H1 (cell line): ENCODE measurements around the gene ATP6V1G3. TPM values are rescaled to one million over a fixed set of nuclear protein-coding genes. Genes with fewer than 3 reads are reported as not detected.

Experiments
- SIRT6 ChIP-seq: IDR thresholded peaks from one replicate; pipeline ENCODE4 v1.7.1; 2012; ENCODE audit warnings: low read length, inconsistent platforms
- TEAD4 ChIP-seq: IDR thresholded peaks from 2 replicates; pipeline ENCODE4 v1.6.1; 2012; ENCODE audit warnings: low read depth, low read length, inconsistent platforms, mixed read lengths
- ZNF274 ChIP-seq: IDR thresholded peaks from 2 replicates; pipeline ENCODE4 v1.7.0; 2012; ENCODE audit warnings: low read length, borderline replicate concordance; ENCODE audit errors: extremely low read depth
- polyA plus RNA-seq, 7 experiments: library from polyadenylated mRNA; depleted of rRNA in 3 of 7; stranded (reverse) in 5 of 7; unstranded in 2 of 7; fragments of >200 nt in 5 of 7; fragments of 200-250 nt in 2 of 7; gene quantifications; 1 replicate in 5 of 7; 2 replicates in 1 of 7; 4 replicates in 1 of 7; pipeline versions ENCODE4 v1.2.1 to v1.2.3, GENCODE V29; 2011 to 2013; ENCODE audit warnings: missing spikeins in 2 of 7, mixed read lengths in 2 of 7
- total RNA-seq: library from RNA; stranded (reverse); fragmentation: NEBNext Ultra II Directional; extraction: Animal tissue kit (Norgen Biotek cat#: 25700); gene quantifications from 2 replicates; pipeline ENCODE4 v1.2.1, GENCODE V29; 2021

Gene ATP6V1G3
- total and polyA plus RNA-seq, 2 of the 8 experiments (the other 6 are each of a cell fraction or from before 2014, with no cell fraction given) = not detected

GRCh38 chr1:198496216-198497143 lies 44.0 kb downstream of the ATP6V1G3 start (continued):
- no peak for TF ChIP-seq TEAD4
- no peak for TF ChIP-seq ZNF274
- TF ChIP-seq SIRT6 = no peak
